IMR-90 (cell line): ENCODE data around the gene GTF3C4.

Source experiments
- CEBPB ChIP-seq: IDR thresholded peaks from 2 replicates; pipeline ENCODE4 v1.6.1; 2012; ENCODE audit warnings: low read depth, low read length, improper control_type of control experiment
- ELK1 ChIP-seq: fragments of 150-350 bp; IDR thresholded peaks from 2 replicates; pipeline ENCODE4 v1.6.1; 2016; ENCODE audit warnings: low read depth, mild to moderate bottlenecking, low read length, moderate library complexity, borderline replicate concordance
- FOS ChIP-seq: fragments of 150-350 bp; IDR thresholded peaks from 2 replicates; pipeline ENCODE4 v1.6.1; 2016; ENCODE audit warnings: low read depth, low read length
- POLR2A ChIP-seq: IDR thresholded peaks from 2 replicates; pipeline ENCODE4 v1.6.1; 2012; ENCODE audit warnings: mild to moderate bottlenecking, low read depth, low read length
- RAD21 ChIP-seq: IDR thresholded peaks from 2 replicates; pipeline ENCODE4 v1.6.1; 2012; ENCODE audit warnings: low read length, improper control_type of control experiment
- SMC3 ChIP-seq: fragments of 150-350 bp; IDR thresholded peaks from 2 replicates; pipeline ENCODE4 v1.6.1; 2016; ENCODE audit warnings: low read depth, mild to moderate bottlenecking, antibody characterized with exemption, low read length, moderate library complexity
- TF ChIP-seq, protein P1 (sequence below): conservative IDR thresholded peaks from 2 replicates; pipeline ENCODE4 v1.5.1; 2012; ENCODE audit warnings: mild to moderate bottlenecking, low read depth, low read length, improper control_type of control experiment

DNA sequence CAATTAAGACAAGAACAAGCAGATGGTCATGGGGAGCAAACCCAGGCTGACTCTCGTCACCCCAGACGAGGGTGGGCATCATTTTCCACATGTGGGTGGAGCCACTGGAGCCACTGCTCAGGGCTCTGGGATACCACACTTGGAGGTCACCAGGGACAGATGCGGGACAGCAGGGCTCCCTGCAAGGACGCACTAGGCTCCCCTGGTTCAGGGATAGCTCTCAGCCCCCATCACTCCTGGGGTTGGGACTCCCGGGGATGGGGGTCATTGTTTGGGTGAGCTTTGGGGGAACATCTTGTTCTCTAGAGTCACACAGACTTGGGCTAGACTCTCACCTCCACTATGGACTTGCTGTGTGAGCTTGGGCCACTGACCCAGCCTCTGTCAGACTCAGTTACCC is 57.8 kb downstream of the GTF3C4 start:
- TF ChIP-seq POLR2A (no peak), RAD21 (no peak), ELK1 (no peak), SMC3 (no peak), CEBPB (no peak), FOS (no peak)
- TF ChIP-seq, protein P1, sequence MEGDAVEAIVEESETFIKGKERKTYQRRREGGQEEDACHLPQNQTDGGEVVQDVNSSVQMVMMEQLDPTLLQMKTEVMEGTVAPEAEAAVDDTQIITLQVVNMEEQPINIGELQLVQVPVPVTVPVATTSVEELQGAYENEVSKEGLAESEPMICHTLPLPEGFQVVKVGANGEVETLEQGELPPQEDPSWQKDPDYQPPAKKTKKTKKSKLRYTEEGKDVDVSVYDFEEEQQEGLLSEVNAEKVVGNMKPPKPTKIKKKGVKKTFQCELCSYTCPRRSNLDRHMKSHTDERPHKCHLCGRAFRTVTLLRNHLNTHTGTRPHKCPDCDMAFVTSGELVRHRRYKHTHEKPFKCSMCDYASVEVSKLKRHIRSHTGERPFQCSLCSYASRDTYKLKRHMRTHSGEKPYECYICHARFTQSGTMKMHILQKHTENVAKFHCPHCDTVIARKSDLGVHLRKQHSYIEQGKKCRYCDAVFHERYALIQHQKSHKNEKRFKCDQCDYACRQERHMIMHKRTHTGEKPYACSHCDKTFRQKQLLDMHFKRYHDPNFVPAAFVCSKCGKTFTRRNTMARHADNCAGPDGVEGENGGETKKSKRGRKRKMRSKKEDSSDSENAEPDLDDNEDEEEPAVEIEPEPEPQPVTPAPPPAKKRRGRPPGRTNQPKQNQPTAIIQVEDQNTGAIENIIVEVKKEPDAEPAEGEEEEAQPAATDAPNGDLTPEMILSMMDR = no peak
